ENCODE data around the gene KIAA0319L.
A peak's percentile ranks its signal among the peaks of the same experiment; 100 is the strongest.

Gene KIAA0319L

GRCh38 chr1:35561972-35562680 lies 4.9 kb upstream of the KIAA0319L start:
- no peak for ATAC-seq

- ATAC-seq, result no peak
These were observed 4.2 kb upstream of the KIAA0319L start for GRCh38 chr1:35561297-35561971.

GRCh38 chr1:35560256-35561225 lies 3.3 kb upstream of the KIAA0319L start:
- ATAC-seq, result no peak

GRCh38 chr1:35559317-35559944 lies 2.2 kb upstream of the KIAA0319L start:
- ATAC-seq, result no peak

- ATAC-seq, result no peak
These were observed 1.4 kb upstream of the KIAA0319L start for GRCh38 chr1:35558374-35559316.

- ATAC-seq, result peak; percentile 90 to 95
These were observed 589 bp upstream of the KIAA0319L start, which contains the start of gene NCDN for GRCh38 chr1:35557611-35558373. NCDN (plus strand) TSS chr1:35557799; CDS start chr1:35558191, 392 bp downstream.

GRCh38 chr1:35556484-35557117 lies 602 bp downstream of the KIAA0319L start:
- no peak for ATAC-seq

- ATAC-seq, result peak; percentile 22 to 48
These were observed 1.4 kb downstream of the KIAA0319L start for GRCh38 chr1:35555601-35556477.

GRCh38 chr1:35555212-35555584 lies 2.0 kb downstream of the KIAA0319L start:
- no peak for ATAC-seq

GRCh38 chr1:35554266-35555211 lies 2.7 kb downstream of the KIAA0319L start:
- ATAC-seq, result no peak

- ATAC-seq, result no peak
These were observed 3.4 kb downstream of the KIAA0319L start for GRCh38 chr1:35553851-35554250.

GRCh38 chr1:35546614-35547013 lies 10.6 kb downstream of the KIAA0319L start:
- ATAC-seq, result no peak

GRCh38 chr1:35544976-35545375 lies 12.2 kb downstream of the KIAA0319L start:
- peak; percentile 72 to 73 for ATAC-seq

- ATAC-seq, result peak; percentile 72 to 84
These were observed 17.4 kb downstream of the KIAA0319L start for GRCh38 chr1:35539824-35540261.

GRCh38 chr1:35539073-35539823 lies 18.0 kb downstream of the KIAA0319L start:
- ATAC-seq, result peak; percentile 32 to 53

GRCh38 chr1:35537806-35538205 lies 19.4 kb downstream of the KIAA0319L start:
- ATAC-seq, result no peak

Data from activated CD4-positive, CD25-positive, alpha-beta regulatory T cell treated with anti-CD3 and anti-CD28 coated beads, Interleukin-2, amount 50 U/mL, for 24 hours (primary cell).